Lung (tissue), 12 donors: ENCODE results near the gene RBM5. TPM values are rescaled to one million over a fixed set of nuclear protein-coding genes. Genes with fewer than 3 reads are reported as not detected.

Experiments used
- ATAC-seq: fragments of 200-7000 bp; cut with Tn5 transposase; one replicate; pipeline ENCODE4 v1.9.1; 2020; ENCODE audit warnings: moderate number of reproducible peaks; ENCODE audit not compliant: insufficient read depth, low FRiP score
- DNase-seq, 3 donors: peaks; one replicate each; pipeline ENCODE4 v3.0.0-alpha.2; 2013 to 2017
- H3K27ac ChIP-seq, 2 donors: one replicate each; pipeline ENCODE4 v1.5.1; 2013; ENCODE audit warnings: mild to moderate bottlenecking in 2 of 2, moderate library complexity in 2 of 2, control low read depth in 1 of 2, inconsistent platforms in 1 of 2, low read depth in 1 of 2, low read length in 1 of 2
- H3K27me3 ChIP-seq, 3 donors: one replicate each; pipeline ENCODE4 v1.5.1; 2013; ENCODE audit warnings: low read length in 2 of 3; ENCODE audit not compliant: control insufficient read depth in 3 of 3, insufficient read depth in 3 of 3
- H3K36me3 ChIP-seq, 4 donors: one replicate each; pipeline ENCODE4 v1.5.1; 2013; ENCODE audit warnings: low read length in 4 of 4, mild to moderate bottlenecking in 1 of 4, moderate library complexity in 1 of 4; ENCODE audit not compliant: control insufficient read depth in 4 of 4, insufficient read depth in 4 of 4
- H3K4me1 ChIP-seq, 5 donors: one replicate each; pipeline ENCODE4 v1.5.1; 2013; ENCODE audit warnings: low read length in 5 of 5, mild to moderate bottlenecking in 2 of 5, moderate library complexity in 1 of 5; ENCODE audit not compliant: control insufficient read depth in 5 of 5, insufficient read depth in 5 of 5
- H3K4me3 ChIP-seq: one replicate; pipeline ENCODE4 v1.5.1; 2013; ENCODE audit warnings: mild to moderate bottlenecking, control low read depth, moderate library complexity
- H3K9ac ChIP-seq, 2 donors: one replicate each; pipeline ENCODE4 v1.5.1; 2013; ENCODE audit warnings: low read length in 2 of 2, control low read depth in 1 of 2; ENCODE audit not compliant: insufficient read depth in 1 of 2
- H3K9me3 ChIP-seq, 4 donors: one replicate each; pipeline ENCODE4 v1.5.1; 2013; ENCODE audit warnings: low read length in 3 of 4, mild to moderate bottlenecking in 1 of 4, moderate library complexity in 1 of 4; ENCODE audit not compliant: control insufficient read depth in 4 of 4, insufficient read depth in 3 of 4
- WGBS, 2 donors: extraction: QIAGEN DNeasy Blood & Tissue Kit; methylation state at CpG; one replicate each; pipeline ENCODE4 v1.1.7; 2013; 5-methylcytosine and 5-hydroxymethylcytosine counted together
- polyA plus RNA-seq, 2 donors: library from polyadenylated mRNA; stranded (reverse); fragments of 200-250 nt; gene quantifications; one replicate each; pipeline ENCODE4 v1.2.1, GENCODE V29; 2013
- total RNA-seq, 2 donors: library from RNA; depleted of rRNA in 1 of 2; stranded (reverse); fragments of >200 nt in 1 of 2; gene quantifications; one replicate each; pipeline ENCODE4 v1.2.1, GENCODE V29; 2014 to 2021
- TF ChIP-seq, protein P1 (sequence below): IDR thresholded peaks from 2 replicates; pipeline ENCODE4 v1.5.1; 2012; ENCODE audit warnings: mild to moderate bottlenecking; ENCODE audit errors: control extremely low read depth, extremely low read depth
- donor health status: control.
- donor health status: control.
- donor health status: Bipolar disorder and iron deficiency.
- donor health status: healthy.
- donor health status: DM: yes; HTN: yes; CAD: no.

Gene RBM5
- total and polyA plus RNA-seq, 4 donors: 71.4 to 380 (median 94.6) TPM

DNA sequence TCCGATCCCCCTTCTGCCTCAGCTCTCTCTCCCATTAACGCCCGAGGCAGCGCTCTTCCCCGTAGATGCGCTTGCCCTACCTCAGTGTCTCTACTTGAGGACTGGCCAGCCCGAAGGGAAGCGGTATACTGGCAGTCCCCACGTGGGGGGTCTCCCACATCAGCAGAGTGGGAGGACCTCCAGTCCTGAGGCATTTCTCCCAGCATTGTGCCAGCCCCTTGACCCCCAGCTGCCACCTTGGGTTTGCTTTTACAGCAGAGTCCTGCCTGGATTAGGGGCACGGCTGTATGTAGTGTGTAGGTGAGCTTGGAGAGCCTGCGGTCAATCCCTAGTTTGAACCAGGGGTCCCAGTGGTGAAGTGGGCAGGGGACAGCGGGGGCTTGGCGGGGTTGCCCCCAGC lies 67.2 kb downstream of the RBM5 start:
- Histone ChIP-seq H3K36me3 (peaks cover 0 to 10% (median 2%) of the 10 kb centered on the region in 4 donors), H3K27ac (peak overlapping the region; percentile 75 to 76), H3K9me3 (no peaks in the 10 kb centered on the region), H3K27me3 (no peaks in the 10 kb centered on the region), H3K4me3 (peak overlapping the region; percentile 74), H3K4me1 (peaks cover 0 to 52% (median 25%) of the 10 kb centered on the region in 5 donors), H3K9ac (peak overlapping the region; percentile 21 to 34)
- ATAC-seq: no peak
- DNase-seq: peak; percentile 51 to 57 (median 54)
- 27 to 35% methylated on average over 13 of the region's 13 CpGs for WGBS, 2 donors
- TF ChIP-seq, protein P1, sequence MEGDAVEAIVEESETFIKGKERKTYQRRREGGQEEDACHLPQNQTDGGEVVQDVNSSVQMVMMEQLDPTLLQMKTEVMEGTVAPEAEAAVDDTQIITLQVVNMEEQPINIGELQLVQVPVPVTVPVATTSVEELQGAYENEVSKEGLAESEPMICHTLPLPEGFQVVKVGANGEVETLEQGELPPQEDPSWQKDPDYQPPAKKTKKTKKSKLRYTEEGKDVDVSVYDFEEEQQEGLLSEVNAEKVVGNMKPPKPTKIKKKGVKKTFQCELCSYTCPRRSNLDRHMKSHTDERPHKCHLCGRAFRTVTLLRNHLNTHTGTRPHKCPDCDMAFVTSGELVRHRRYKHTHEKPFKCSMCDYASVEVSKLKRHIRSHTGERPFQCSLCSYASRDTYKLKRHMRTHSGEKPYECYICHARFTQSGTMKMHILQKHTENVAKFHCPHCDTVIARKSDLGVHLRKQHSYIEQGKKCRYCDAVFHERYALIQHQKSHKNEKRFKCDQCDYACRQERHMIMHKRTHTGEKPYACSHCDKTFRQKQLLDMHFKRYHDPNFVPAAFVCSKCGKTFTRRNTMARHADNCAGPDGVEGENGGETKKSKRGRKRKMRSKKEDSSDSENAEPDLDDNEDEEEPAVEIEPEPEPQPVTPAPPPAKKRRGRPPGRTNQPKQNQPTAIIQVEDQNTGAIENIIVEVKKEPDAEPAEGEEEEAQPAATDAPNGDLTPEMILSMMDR: no peak

DNA sequence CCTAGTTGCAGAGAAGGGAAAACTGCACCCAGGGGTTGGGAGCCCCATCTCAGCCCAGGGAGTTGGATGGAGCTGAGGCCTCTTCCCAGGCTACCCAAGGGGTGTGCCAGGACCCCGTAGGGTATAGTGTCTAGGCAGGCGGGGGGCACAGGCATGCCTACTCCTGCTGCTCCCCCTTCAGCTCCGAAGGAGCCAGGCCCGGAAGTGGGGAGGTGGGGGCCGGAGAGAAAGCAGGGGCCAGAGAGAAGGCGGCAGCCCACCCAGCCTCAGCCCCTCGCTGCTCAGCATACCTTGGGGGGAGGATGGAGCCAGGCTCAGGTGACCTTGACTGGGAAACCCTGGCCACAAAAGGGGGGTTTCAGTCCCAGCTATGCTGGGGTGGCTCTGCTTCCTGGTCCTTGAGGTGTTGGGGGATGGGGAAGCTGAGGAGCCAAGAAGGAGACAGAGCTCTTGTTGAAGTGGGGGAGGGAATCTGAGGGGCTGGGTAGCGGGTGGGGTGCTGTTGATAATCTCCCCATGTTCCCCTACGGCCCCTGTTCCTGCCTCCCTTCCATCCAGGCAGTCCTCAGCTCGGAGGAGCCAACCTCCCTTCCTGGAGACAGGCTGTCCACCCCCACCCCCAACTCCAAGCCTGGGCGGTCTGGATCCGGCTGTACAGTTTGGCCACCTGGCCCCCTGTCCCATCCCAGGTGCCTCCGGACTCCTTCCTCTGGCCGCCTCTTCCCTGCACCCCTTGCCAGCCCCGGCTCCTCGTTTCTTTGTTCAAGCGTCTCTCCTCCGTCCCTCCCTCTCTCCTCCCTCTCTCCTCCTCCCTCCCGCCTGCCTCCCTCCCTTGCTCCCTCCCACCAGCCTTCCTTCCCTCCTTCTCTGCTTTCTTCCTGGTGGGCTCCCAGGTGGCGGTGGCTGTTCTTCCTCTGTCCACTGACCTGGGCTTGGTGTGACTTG lies 68.1 kb downstream of the RBM5 start:
- no peaks in the 10 kb centered on the region for H3K9me3 ChIP-seq
- no peak for ATAC-seq
- peaks cover 0 to 10% (median 4%) of the 10 kb centered on the region in 4 donors for H3K36me3 ChIP-seq
- H3K27ac ChIP-seq: peak overlapping the region; percentile 69 to 75
- peak overlapping the region; percentile 74 for H3K4me3 ChIP-seq
- WGBS, 2 donors: 33 to 41% methylated on average over 20 of the region's 20 CpGs
- TF ChIP-seq, protein P1: no peak
- H3K9ac ChIP-seq: peak overlapping the region; percentile 21 to 70
- peak; percentile 75 to 85 (median 77) for DNase-seq
- H3K4me1 ChIP-seq: peaks cover 0 to 51% (median 25%) of the 10 kb centered on the region in 5 donors
- no peaks in the 10 kb centered on the region for H3K27me3 ChIP-seq

DNA sequence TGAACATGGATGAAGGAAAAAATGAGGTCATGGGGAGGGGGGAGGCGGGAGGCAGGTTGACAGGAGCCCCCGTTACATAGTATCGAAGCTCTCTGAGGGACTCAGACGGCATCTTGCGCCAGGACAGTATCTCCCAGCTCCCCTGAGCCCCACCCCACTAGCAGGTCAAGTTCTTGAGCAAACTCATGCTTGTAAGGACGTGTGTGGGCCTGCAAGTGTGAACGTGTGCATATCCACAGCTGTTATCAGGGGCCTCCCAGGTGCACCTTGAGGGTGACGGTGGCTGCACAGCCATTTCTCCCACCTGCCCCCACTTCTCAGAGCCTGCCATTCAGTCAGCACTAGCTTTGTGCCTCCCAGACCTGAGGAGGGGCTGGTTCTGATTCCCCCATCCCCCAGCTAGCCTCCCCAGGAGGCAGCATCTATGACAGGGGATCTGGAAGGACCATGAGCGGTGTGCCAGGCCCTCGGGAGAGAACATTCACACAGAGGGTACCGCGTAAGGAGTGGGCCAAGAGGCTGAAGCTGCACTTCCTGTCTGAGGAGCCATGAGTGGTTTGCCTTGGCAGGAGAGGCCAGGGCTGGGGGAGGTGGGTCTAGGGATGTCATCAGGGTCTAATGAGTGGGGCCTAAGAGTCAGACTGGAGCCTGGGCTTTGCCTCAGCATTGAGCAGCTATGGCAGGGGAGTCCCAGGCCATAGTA lies 69.3 kb downstream of the RBM5 start:
- DNase-seq: peak in 2 of 3 donors; percentile 61 to 71
- peaks cover 0 to 10% (median 4%) of the 10 kb centered on the region in 4 donors for H3K36me3 ChIP-seq
- H3K4me1 ChIP-seq: peaks cover 0 to 61% (median 29%) of the 10 kb centered on the region in 5 donors
- 48 to 60% methylated on average over 12 of the region's 12 CpGs for WGBS, 2 donors
- H3K27ac ChIP-seq: peak overlapping the region; percentile 4 to 78
- no peaks in the 10 kb centered on the region for H3K9me3 ChIP-seq
- peak overlapping the region; percentile 74 for H3K4me3 ChIP-seq
- no peaks in the 10 kb centered on the region for H3K27me3 ChIP-seq
- H3K9ac ChIP-seq: no peak overlapping the region
- TF ChIP-seq, protein P1: no peak
- no peak for ATAC-seq
